GM19324 (cell line): Measurements from ENCODE around the gene CRYZL1.

Experiments used
- ATAC-seq: cut with Tn5 transposase; IDR thresholded peaks from one replicate; pipeline ENCODE4 v1.9.1; 2021; ENCODE audit warnings: mild to moderate bottlenecking, moderate library complexity; ENCODE audit not compliant: unreplicated experiment, low FRiP score

The CRYZL1 gene

GRCh38 chr21:33567914-33568313 is 73.6 kb downstream of the CRYZL1 start:
- ATAC-seq, result no peak

GRCh38 chr21:33566514-33566913 is 75.0 kb downstream of the CRYZL1 start:
- ATAC-seq, result no peak

- no peak for ATAC-seq
These were observed 79.2 kb downstream of the CRYZL1 start for GRCh38 chr21:33562389-33562788.

- no peak for ATAC-seq
These were observed 80.2 kb downstream of the CRYZL1 start for GRCh38 chr21:33561373-33561772.

GRCh38 chr21:33560965-33561364 is 80.6 kb downstream of the CRYZL1 start:
- no peak for ATAC-seq

- no peak for ATAC-seq
These were observed 81.7 kb downstream of the CRYZL1 start for GRCh38 chr21:33559813-33560212.

GRCh38 chr21:33558777-33559421 is 82.6 kb downstream of the CRYZL1 start:
- ATAC-seq, result no peak

GRCh38 chr21:33557447-33557846 is 84.1 kb downstream of the CRYZL1 start:
- no peak for ATAC-seq

- no peak for ATAC-seq
These were observed 86.6 kb downstream of the CRYZL1 start for GRCh38 chr21:33554982-33555344.

GRCh38 chr21:33554236-33554981 is 87.1 kb downstream of the CRYZL1 start:
- no peak for ATAC-seq

GRCh38 chr21:33552999-33553598 is 88.4 kb downstream of the CRYZL1 start:
- no peak for ATAC-seq

GRCh38 chr21:33552093-33552998 is 89.2 kb downstream of the CRYZL1 start:
- ATAC-seq, result no peak

- ATAC-seq, result no peak
These were observed 89.9 kb downstream of the CRYZL1 start for GRCh38 chr21:33551664-33552063.

GRCh38 chr21:33550772-33551660 is 90.5 kb downstream of the CRYZL1 start:
- no peak for ATAC-seq

- no peak for ATAC-seq
These were observed 91.4 kb downstream of the CRYZL1 start for GRCh38 chr21:33549848-33550771.

GRCh38 chr21:33546086-33546485 is 95.5 kb downstream of the CRYZL1 start:
- ATAC-seq, result no peak

GRCh38 chr21:33544451-33545195 is 96.9 kb downstream of the CRYZL1 start:
- no peak for ATAC-seq

GRCh38 chr21:33543505-33544129 is 97.9 kb downstream of the CRYZL1 start:
- no peak for ATAC-seq
